Endothelial cell (in vitro differentiated cells): ENCODE measurements around the gene TADA2A. TPM values are rescaled to one million over a fixed set of nuclear protein-coding genes. Genes with fewer than 3 reads are reported as not detected.

Experiments
- DNase-seq: peaks from one replicate; pipeline ENCODE4 v3.0.0; 2021; ENCODE audit warnings: low spot score
- H3K27ac Mint-ChIP-seq: one replicate; pipeline ENCODE4 v1.8.0; 2021; ENCODE audit warnings: mixed read lengths, inconsistent platforms; ENCODE audit not compliant: unreplicated experiment
- H3K27me3 Mint-ChIP-seq: one replicate; pipeline ENCODE4 v1.8.0; 2021; ENCODE audit warnings: mild to moderate bottlenecking, moderate library complexity, mixed read lengths, inconsistent platforms; ENCODE audit not compliant: unreplicated experiment
- H3K36me3 Mint-ChIP-seq: one replicate; pipeline ENCODE4 v1.8.0; 2021; ENCODE audit warnings: mild to moderate bottlenecking, low read depth, mixed read lengths, inconsistent platforms; ENCODE audit not compliant: unreplicated experiment
- H3K4me1 Mint-ChIP-seq: one replicate; pipeline ENCODE4 v1.8.0; 2021; ENCODE audit warnings: mild to moderate bottlenecking, mixed read lengths, inconsistent platforms; ENCODE audit not compliant: unreplicated experiment
- H3K4me3 Mint-ChIP-seq: one replicate; pipeline ENCODE4 v1.8.0; 2021; ENCODE audit warnings: mild to moderate bottlenecking, mixed read lengths, inconsistent platforms; ENCODE audit not compliant: unreplicated experiment
- H3K9me3 Mint-ChIP-seq: one replicate; pipeline ENCODE4 v1.8.0; 2021; ENCODE audit warnings: mixed read lengths, inconsistent platforms; ENCODE audit not compliant: unreplicated experiment
- total RNA-seq: library from RNA; stranded (reverse); fragmentation: NEBNext Ultra II Directional; extraction: Animal tissue kit (Norgen Biotek cat#: 25700); gene quantifications from one replicate; pipeline ENCODE4 v1.2.1, GENCODE V29; 2021; ENCODE audit not compliant: unreplicated experiment
- TF ChIP-seq, protein P1 (sequence below): fragments of 200-600 bp; sonication (generic); IDR thresholded peaks from one replicate; pipeline ENCODE4 v1.5.0; 2021; ENCODE audit warnings: antibody characterized with exemption; ENCODE audit not compliant: unreplicated experiment

Gene TADA2A
- total RNA-seq, 1 donor from 2014 or later = 24.7 TPM

- H3K4me1 Mint-ChIP-seq = no peaks in the 10 kb centered on the region
- no peak within 1 kb of the TSS for H3K4me3 Mint-ChIP-seq
- no peaks in the 10 kb centered on the region for H3K9me3 Mint-ChIP-seq
- no peaks in the 10 kb centered on the region for H3K27me3 Mint-ChIP-seq
- TF ChIP-seq, protein P1, sequence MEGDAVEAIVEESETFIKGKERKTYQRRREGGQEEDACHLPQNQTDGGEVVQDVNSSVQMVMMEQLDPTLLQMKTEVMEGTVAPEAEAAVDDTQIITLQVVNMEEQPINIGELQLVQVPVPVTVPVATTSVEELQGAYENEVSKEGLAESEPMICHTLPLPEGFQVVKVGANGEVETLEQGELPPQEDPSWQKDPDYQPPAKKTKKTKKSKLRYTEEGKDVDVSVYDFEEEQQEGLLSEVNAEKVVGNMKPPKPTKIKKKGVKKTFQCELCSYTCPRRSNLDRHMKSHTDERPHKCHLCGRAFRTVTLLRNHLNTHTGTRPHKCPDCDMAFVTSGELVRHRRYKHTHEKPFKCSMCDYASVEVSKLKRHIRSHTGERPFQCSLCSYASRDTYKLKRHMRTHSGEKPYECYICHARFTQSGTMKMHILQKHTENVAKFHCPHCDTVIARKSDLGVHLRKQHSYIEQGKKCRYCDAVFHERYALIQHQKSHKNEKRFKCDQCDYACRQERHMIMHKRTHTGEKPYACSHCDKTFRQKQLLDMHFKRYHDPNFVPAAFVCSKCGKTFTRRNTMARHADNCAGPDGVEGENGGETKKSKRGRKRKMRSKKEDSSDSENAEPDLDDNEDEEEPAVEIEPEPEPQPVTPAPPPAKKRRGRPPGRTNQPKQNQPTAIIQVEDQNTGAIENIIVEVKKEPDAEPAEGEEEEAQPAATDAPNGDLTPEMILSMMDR = no peak
- no peaks in the 10 kb centered on the region for H3K36me3 Mint-ChIP-seq
- H3K27ac Mint-ChIP-seq = no peak within 1 kb of the TSS
- DNase-seq = no peak
Measured at GRCh38 chr17:37375706-37376105, 31.0 kb upstream of the TADA2A start, which contains the start of gene C17orf78. TSS of gene C17orf78 (plus strand) at chr17:37375985. CDS start at chr17:37376093, 108 bp downstream.

DNA sequence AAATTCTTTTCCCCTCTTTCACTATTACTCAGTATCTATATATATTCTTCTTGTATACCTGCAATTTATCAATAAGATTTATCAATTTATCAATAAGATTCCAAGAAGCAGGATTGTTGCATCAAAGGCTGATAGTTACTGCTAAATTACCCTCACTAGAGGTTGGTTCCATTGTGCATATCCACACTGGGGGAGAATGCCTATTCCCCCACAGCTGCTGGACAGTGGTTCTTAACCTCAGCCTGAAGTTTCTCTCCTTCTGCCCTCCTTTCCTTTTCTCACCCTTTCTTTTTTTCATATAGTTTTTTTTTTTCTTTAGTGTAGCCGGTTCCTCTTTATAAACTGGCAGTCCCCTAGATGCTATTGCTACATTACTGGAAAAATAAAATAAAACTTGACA, 24.6 kb upstream of the TADA2A start:
- TF ChIP-seq, protein P1 = no peak
- Mint-ChIP-seq H3K27me3 (no peaks in the 10 kb centered on the region), H3K27ac (no peak overlapping the region), H3K36me3 (no peaks in the 10 kb centered on the region), H3K4me1 (no peaks in the 10 kb centered on the region), H3K4me3 (no peak overlapping the region), H3K9me3 (no peaks in the 10 kb centered on the region)
- no peak for DNase-seq

DNA sequence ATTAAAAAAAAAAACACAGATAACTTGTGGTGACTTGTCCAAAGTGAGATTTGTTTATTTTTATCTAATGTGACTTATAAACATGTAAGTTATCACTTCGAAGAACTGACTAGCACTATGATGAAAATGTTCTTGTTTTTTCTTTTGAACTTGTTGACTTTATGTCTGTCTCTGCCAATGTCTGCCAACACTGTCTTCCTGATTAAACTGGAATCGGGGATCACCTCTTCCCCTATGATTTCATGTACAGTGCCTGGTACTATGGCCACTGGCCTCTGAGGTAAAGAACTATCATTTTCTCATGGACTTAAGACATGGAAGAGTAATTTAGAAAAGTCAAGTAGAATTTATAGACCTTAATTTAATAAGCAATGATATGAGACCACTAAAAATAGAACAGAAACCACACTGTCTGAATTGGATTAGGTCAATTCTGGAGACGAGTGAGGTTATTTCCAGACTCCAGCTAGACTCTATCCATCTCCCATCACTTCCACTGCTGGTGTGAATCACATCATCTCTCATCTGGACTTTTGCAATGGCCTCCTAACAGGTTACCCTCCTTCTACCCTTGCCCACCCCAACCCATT, 22.0 kb upstream of the TADA2A start:
- Mint-ChIP-seq H3K4me3 (no peak overlapping the region), H3K27me3 (no peaks in the 10 kb centered on the region), H3K36me3 (no peaks in the 10 kb centered on the region), H3K9me3 (no peaks in the 10 kb centered on the region), H3K27ac (no peak overlapping the region), H3K4me1 (no peaks in the 10 kb centered on the region)
- no peak for DNase-seq
- TF ChIP-seq, protein P1 = no peak

DNA sequence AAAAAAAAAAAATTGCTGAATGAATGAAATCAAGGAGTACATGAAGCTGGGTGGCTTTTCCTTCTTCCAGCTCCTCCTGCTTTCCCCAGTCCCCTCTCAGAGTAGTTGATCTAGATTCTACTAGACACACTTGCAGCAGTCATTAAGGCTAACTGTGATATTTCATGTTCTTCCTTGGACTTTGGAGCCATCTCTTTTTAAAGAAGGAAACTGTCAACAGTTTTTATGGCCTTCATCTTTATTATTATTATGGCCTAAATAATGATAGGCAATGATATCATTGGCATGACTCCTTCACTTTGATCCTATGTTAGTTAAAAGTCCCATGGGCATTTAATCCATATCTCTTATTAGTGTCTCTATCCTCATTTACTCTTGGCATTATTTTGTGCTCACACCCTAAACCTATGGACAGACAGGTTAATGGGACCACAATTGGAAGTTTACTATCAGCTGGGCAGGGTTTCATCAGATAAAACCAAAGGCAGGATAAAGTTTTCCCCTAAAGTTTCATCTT, 21.2 kb upstream of the TADA2A start:
- Mint-ChIP-seq H3K4me3 (no peak overlapping the region), H3K9me3 (no peaks in the 10 kb centered on the region), H3K36me3 (no peaks in the 10 kb centered on the region), H3K27me3 (no peaks in the 10 kb centered on the region), H3K4me1 (no peaks in the 10 kb centered on the region), H3K27ac (no peak overlapping the region)
- TF ChIP-seq, protein P1 = no peak
- no peak for DNase-seq

DNA sequence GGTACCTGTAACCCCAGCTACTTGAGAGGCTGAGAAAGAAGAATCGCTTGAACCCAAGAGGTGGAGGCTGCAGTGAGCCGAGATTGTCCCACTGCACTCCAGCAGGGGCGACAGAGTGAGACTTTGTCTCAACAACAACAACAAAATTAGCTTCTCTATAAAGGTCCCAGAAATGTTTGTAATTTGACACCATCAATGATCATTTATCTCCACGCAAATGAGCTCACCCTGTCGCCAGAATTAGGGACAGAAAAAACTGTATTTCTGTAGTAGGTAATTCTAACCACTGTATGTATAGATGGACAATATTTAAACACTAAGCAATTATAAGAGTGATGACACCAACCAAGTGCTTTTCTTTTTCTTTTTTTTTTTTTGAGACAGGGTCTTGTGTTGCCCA, 20.2 kb upstream of the TADA2A start:
- TF ChIP-seq, protein P1 = no peak
- Mint-ChIP-seq H3K9me3 (no peaks in the 10 kb centered on the region), H3K4me1 (no peaks in the 10 kb centered on the region), H3K27ac (no peak overlapping the region), H3K36me3 (no peaks in the 10 kb centered on the region), H3K4me3 (no peak overlapping the region), H3K27me3 (peaks cover 2% of the 10 kb centered on the region)
- no peak for DNase-seq
